Measurements from ENCODE around the gene TMEM179.
"Not testable (repeated sequence)": the region's sequence is repeated elsewhere in the genome, so short reads cannot be mapped to it uniquely, and the experiment has no call there.

- not testable (repeated sequence) for TF ChIP-seq POLR2A (IDR thresholded peaks at IDR 0.05)
- TF ChIP-seq, protein P1, sequence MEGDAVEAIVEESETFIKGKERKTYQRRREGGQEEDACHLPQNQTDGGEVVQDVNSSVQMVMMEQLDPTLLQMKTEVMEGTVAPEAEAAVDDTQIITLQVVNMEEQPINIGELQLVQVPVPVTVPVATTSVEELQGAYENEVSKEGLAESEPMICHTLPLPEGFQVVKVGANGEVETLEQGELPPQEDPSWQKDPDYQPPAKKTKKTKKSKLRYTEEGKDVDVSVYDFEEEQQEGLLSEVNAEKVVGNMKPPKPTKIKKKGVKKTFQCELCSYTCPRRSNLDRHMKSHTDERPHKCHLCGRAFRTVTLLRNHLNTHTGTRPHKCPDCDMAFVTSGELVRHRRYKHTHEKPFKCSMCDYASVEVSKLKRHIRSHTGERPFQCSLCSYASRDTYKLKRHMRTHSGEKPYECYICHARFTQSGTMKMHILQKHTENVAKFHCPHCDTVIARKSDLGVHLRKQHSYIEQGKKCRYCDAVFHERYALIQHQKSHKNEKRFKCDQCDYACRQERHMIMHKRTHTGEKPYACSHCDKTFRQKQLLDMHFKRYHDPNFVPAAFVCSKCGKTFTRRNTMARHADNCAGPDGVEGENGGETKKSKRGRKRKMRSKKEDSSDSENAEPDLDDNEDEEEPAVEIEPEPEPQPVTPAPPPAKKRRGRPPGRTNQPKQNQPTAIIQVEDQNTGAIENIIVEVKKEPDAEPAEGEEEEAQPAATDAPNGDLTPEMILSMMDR (IDR thresholded peaks at IDR 0.05), result not testable (repeated sequence)
Observed at GRCh38 chr14:104636846-104637545, 32.4 kb upstream of the TMEM179 start.
